ENCODE results near the gene CHPF2. TPM values are rescaled to one million over a fixed set of nuclear protein-coding genes. Genes with fewer than 3 reads are reported as not detected.

The CHPF2 gene
- total RNA-seq, 3 donors from 2014 or later: 24.5 to 40.6 (median 38.3) TPM

GRCh38 chr7:151226875-151227782, 5.2 kb upstream of the CHPF2 start, which contains the start of gene ABCF2:
Gene ABCF2, minus strand, starts transcription at chr7:151227205. Its CDS starts 747 bp downstream, at chr7:151226458.
- Histone ChIP-seq H3K4me1 (peaks cover 4 to 10% of the 10 kb centered on the region in 2 donors), H3K27ac (peak within 1 kb of the TSS; percentile 72 to 85), H3K27me3 (no peaks in the 10 kb centered on the region), H3K36me3 (peaks cover 7% of the 10 kb centered on the region), H3K4me3 (peak within 1 kb of the TSS; percentile 71 to 83 (median 76)), H3K9me3 (no peaks in the 10 kb centered on the region)
- peak; percentile 72 to 84 (median 79) for TF ChIP-seq POLR2AphosphoS5 (IDR thresholded peaks at IDR 0.05)
- TF ChIP-seq POLR2A (IDR thresholded peaks at IDR 0.05): peak; percentile 10
- no peak for TF ChIP-seq CTCF (IDR thresholded peaks at IDR 0.05)
- intact Hi-C loops (cut with DNase I; ENCODE audit: low total_unique reads): no loop called here
- peak; percentile 99 for DNase-seq (ENCODE audit: low spot score in 2 of 2)

GRCh38 chr7:151228024-151228866, 4.0 kb upstream of the CHPF2 start:
- no peaks in the 10 kb centered on the region for H3K27me3 ChIP-seq
- H3K4me3 ChIP-seq: peak overlapping the region; percentile 71 to 83 (median 76)
- peak overlapping the region; percentile 72 to 85 for H3K27ac ChIP-seq
- peaks cover under 1% of the 10 kb centered on the region for H3K36me3 ChIP-seq
- intact Hi-C loops (cut with DNase I; ENCODE audit: low total_unique reads): no loop called here
- H3K4me1 ChIP-seq: peaks cover 4 to 12% of the 10 kb centered on the region in 2 donors
- no peak for DNase-seq (ENCODE audit: low spot score in 2 of 2)
- no peaks in the 10 kb centered on the region for H3K9me3 ChIP-seq
- TF ChIP-seq CTCF (IDR thresholded peaks at IDR 0.05): no peak
- TF ChIP-seq POLR2A (IDR thresholded peaks at IDR 0.05): no peak
- no peak for TF ChIP-seq POLR2AphosphoS5 (IDR thresholded peaks at IDR 0.05)

GRCh38 chr7:151229249-151229648, 3.0 kb upstream of the CHPF2 start:
- no peak overlapping the region for H3K27ac ChIP-seq
- no peaks in the 10 kb centered on the region for H3K27me3 ChIP-seq
- H3K4me1 ChIP-seq: peaks cover 4 to 21% of the 10 kb centered on the region in 2 donors
- H3K9me3 ChIP-seq: no peaks in the 10 kb centered on the region
- H3K4me3 ChIP-seq: no peak overlapping the region
- no peak for DNase-seq (ENCODE audit: low spot score in 2 of 2)
- intact Hi-C loops (cut with DNase I; ENCODE audit: low total_unique reads): no loop called here
- H3K36me3 ChIP-seq: no peaks in the 10 kb centered on the region
- TF ChIP-seq POLR2A (IDR thresholded peaks at IDR 0.05) (no peak), CTCF (IDR thresholded peaks at IDR 0.05) (no peak), POLR2AphosphoS5 (IDR thresholded peaks at IDR 0.05) (no peak)

GRCh38 chr7:151231080-151231479, 1.2 kb upstream of the CHPF2 start:
- H3K9me3 ChIP-seq: no peaks in the 10 kb centered on the region
- no peak for TF ChIP-seq CTCF (IDR thresholded peaks at IDR 0.05)
- TF ChIP-seq POLR2AphosphoS5 (IDR thresholded peaks at IDR 0.05): no peak
- no peak for TF ChIP-seq POLR2A (IDR thresholded peaks at IDR 0.05)
- no peaks in the 10 kb centered on the region for H3K27me3 ChIP-seq
- H3K4me3 ChIP-seq: no peak overlapping the region
- H3K4me1 ChIP-seq: peaks cover 4 to 13% of the 10 kb centered on the region in 2 donors
- DNase-seq (ENCODE audit: low spot score in 2 of 2): no peak
- H3K36me3 ChIP-seq: no peaks in the 10 kb centered on the region
- H3K27ac ChIP-seq: no peak overlapping the region
- intact Hi-C loops (cut with DNase I; ENCODE audit: low total_unique reads): no loop called here

Measured in breast epithelium (tissue), 4 donors.